Measurements from ENCODE around the gene SNTA1.
"Not testable (repeated sequence)": the region's sequence is repeated elsewhere in the genome, so short reads cannot be mapped to it uniquely, and the experiment has no call there.

The SNTA1 gene

DNA sequence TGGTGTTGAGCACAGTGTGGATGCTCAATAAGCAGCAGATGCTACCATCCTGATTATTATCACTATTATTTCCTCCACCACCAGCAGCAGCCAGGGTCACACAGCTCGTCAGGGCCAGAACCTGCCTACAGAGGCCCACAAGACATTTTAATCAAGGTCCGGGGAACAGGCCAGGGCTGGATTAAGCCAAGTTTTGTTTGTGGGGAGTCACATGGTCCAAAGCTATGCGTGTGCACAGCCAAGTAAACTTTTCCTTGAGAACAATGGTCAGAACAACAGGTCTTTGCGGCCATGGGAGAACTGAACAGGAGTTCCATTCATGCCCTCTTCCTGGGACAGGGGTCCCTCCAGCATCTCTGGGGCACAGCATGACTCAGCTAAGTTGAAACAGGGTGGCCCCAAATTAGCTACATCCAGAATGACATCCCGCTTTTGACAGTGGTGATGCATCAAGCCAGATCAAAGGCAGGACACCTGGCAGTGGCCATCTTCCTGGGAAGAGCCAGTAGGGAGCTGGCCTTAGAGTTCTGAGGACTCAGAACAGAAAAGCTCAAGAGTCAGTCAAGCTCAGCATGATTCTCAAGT, 11.7 kb downstream of the SNTA1 start:
- no peak for DNase-seq (ENCODE audit: low spot score)

- DNase-seq (ENCODE audit: low spot score): not testable (repeated sequence)
Observed at GRCh38 chr20:33423875-33424274, 19.7 kb downstream of the SNTA1 start.

DNA sequence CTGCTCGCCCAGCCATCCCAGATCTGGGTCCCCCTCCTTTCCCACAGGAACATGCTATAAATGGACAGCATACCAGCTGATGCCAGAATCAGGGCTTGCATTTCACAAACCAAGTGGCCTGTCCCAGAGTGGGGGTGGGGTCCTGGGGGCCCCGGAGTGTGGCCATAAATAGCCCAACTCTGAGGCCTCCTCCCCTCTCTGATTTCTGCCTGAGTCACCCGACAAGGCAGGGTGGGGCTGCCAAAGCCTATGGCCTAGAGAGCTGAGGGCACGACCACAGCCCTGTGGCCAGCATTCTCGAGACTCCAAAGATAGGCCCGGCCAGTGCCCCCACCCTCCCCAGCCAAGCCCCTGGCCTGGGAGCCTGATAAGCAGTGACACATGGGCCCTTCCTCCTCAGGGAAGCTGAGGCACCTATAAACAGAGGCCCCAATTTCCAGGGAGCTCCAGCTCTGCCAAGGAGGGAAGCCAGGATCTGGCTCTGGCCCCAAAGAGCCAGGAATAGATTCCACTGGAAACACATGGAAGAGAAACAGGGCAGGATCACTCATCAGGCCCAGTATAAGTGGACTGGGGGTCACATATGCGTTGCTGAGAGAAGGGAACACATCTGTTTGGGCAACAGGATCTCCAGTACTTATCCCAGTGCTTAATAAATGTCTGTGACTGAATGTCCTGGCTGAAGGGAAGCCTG, 20.3 kb downstream of the SNTA1 start:
- no peak for DNase-seq (ENCODE audit: low spot score)

DNA sequence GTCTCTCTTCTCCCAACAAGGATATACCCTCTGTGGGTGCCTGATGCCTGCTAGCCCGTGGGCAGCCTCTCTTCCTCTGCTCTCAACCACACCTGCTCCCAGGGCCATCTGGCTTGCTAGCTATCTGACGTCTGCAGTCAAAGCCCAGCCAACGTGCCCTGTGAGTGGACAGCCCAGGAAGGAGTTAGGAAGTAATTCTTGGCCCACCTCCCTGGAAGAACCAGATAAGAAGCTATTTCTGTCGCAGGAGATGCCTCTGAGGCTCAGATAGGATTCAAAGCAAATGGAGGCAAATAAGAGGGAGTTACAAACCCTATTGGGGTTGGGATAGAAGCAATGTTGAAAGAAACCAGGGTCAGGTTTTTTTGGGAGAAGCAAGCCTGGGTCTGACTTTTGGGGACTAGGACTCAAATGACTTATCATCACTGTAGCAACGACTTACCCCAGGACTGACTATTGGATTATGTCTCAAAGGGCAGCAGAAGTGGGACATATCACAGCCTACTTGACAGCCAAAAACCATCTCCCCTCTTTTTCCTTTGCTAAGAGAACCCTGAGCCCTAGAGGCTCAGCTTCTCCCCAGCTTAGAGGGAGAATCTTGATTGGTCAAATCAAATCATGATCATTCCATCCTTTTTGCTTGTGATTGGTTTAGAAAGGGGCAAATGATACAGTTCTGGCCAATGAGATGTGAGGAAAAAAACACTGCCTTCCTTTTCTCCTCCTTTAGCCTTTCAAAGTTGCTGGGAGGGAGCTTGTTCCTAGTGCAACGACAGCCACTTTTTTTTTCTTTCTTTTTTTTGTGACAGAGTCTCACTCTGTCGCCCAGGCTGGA, 24.2 kb downstream of the SNTA1 start:
- DNase-seq (ENCODE audit: low spot score): no peak

DNA sequence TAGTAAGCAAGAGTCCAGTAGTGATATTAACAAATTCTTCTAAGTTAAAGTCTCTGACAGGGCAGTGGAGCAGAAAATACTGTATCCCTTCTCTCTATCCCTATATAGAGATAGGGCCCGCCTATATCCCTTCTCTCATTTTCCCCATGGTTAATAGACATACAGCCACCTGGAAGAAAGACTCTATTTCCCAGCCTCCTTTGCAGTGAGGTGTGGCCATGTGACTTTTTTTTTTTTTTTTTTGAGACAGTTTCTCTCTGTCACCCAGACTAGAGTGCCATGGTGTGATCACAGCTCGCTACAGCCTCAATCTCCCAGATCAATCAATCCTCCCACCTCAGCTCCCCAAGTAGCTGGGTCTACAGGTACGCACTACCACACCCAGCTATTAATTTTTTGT, 25.5 kb downstream of the SNTA1 start:
- DNase-seq (ENCODE audit: low spot score): no peak

DNA sequence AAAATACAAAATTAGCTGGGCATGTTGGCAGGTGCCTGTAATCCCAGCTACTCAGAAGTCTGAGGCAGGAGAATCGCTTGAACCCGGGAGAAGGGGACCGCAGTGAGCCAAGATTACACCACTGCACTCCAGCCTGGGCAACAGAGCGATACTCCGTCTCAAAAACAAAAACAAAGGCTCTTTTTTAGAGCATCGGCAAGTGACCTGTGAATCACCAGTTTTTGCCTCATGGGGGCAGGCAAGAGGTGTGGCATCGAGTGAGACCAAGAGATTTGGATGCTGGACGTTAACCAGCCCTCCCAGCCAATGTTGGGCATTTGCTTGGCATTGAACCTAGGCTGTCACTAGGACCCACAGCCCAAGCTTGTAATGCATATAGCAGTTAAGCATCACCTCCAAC, 27.6 kb downstream of the SNTA1 start:
- peak; percentile 64 for DNase-seq (ENCODE audit: low spot score)

- DNase-seq (ENCODE audit: low spot score): no peak
Observed at GRCh38 chr20:33412484-33412838, 31.1 kb downstream of the SNTA1 start.

GRCh38 chr20:33411711-33412483, 31.7 kb downstream of the SNTA1 start:
- DNase-seq (ENCODE audit: low spot score): no peak

- DNase-seq (ENCODE audit: low spot score): no peak
Observed at GRCh38 chr20:33411242-33411641, 32.3 kb downstream of the SNTA1 start.

DNA sequence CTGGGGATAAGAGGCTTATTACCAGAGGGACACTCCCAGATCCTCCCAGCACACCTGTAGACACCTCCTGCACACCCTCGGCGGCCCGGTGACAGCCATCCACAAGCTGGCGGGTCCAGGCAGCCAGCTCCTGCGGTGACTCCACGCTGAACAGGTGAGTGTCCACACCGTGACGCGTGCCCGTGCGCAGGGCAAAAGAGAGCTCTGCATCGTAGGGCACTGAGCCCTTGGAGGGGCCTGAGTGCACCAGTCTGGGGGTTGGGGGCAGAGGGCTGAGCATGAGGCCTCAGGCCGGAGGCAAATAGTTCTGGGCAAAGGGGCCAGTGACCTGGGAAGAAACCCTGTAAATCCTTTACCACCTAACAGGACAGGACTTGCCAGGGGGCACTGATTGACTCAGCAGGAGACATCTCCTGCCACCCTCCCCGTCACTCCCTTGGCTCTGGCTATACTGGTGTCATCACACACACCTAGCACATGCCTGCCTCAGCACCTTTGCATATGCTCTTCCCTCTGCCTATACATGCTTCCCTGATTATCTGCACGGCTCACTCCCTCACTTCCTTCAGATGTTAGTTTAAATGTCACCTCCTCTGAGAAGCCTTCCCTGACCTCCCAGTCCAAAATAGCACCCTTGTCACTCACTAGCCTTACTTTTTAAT, 33.4 kb downstream of the SNTA1 start:
- no peak for DNase-seq (ENCODE audit: low spot score)

- DNase-seq (ENCODE audit: low spot score): no peak
Observed at GRCh38 chr20:33408716-33409654, 34.6 kb downstream of the SNTA1 start.

DNA sequence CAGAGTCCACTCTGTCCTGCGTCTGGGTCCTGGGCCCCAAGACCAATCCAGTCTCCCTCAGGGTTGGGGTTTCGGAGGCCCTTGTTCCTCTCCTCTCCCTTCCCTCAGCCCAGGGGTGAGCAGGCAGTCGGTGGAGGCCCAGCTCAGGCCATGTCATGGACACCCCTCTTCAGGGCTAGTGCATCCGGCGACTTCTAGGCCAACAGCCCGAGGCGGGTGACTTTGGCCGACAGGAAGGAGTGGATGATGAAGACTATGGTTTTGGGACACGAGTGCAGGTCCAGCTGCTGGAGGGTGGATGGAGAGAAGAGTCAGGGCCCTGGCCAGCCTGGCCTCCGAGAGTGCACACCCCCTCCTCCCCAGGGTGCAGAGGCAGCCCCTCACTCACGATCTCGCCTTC, 35.2 kb downstream of the SNTA1 start:
- DNase-seq (ENCODE audit: low spot score): no peak

- DNase-seq (ENCODE audit: low spot score): no peak
Observed at GRCh38 chr20:33407796-33408195, 35.8 kb downstream of the SNTA1 start.

DNA sequence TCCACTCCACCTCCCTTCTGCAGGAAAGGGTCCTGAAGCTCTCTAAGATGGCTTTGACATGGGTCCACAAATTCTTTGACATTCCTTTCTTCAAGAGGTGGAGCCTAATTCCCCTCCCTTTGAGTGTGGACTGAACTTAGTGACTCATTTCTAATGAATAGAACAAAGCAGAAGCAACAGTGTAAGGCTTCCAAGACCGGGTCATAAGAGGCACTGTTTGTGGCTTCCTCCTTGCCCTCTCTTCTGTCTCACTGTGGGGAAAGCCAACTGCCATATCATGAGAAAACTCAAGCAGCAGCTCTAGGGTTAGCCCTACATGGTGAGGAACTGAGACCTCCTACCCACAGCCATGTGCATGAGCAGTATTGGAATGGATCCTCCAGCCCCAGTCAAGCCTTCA, 36.3 kb downstream of the SNTA1 start:
- no peak for DNase-seq (ENCODE audit: low spot score)

DNA sequence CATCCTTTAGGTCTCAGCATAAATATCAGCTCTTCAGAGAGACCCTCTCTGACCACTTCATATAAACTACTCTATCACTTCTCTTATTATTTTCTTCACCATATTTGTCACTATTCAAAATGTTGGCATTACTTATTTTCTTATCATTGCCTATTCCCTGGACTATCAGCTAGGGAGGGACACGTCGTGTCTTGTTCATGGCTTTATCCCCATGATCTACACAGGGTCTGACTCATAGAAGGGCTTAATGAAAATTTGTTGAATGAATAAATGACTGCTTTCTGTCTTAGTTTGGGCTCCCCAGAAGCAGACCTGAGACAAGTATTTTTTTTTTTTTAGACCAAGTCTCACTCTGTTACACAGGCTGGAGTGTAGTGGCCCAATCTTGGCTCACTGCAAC, 39.3 kb downstream of the SNTA1 start:
- no peak for DNase-seq (ENCODE audit: low spot score)

- no peak for DNase-seq (ENCODE audit: low spot score)
Observed at GRCh38 chr20:33401921-33402369, 41.6 kb downstream of the SNTA1 start.

DNA sequence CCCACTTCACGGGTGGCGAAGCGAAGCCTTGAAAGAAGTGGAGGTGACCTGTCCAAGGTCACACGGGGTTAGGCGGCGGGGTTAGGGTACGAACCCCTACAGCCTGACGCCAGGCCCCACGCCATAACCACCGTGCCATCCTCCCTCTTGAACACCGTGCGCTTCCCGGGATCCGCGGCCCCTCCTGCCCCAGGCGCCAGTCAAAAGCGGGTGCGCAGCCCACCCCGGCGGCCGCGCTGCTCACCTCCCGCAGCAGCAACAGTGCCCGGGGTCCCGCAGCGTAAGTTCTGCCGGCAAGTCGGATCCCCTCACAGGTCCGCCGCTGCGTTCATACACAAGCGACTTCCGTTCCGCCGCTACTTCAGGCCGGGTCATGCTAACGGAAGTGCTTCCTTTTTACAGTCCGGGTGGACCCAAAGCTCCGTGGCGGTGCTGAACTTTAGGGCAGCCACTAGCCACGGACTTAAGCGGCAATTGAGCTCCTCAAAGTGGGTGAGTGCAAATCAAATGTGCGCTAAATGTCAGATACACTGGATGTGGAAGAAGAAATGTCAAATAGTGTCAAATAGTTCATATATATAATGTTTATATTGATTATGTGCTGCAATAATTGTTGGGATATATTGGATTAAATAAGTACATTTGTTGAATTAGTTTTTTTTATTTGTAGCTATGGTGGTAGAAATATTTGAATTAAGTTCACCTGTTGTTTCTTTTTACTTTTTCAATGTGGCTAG, 42.2 kb downstream of the SNTA1 start, which contains the start of gene CDK5RAP1:
CDK5RAP1 (minus strand) TSS at position 336 of the 737 bp plus-strand sequence. CDS start 4,455 bp downstream, outside the sequence.
- peak; percentile 94 for DNase-seq (ENCODE audit: low spot score)

DNA sequence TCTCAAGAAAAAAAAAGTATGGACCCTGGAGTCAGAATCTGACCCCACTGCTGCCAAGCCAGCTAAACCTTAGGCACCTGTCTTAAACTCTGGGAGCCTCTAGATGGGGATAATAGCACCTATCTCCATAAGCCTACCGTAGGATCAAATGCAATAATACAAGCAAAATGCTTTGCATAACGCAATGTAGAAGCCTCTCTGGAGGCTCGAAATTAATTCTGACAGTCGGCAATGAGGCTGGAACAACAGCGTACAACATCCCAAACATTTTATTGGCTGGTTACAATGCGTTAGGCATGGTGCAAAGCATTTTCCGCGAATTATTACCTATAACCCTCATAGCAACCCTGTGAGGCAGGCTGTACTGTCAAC, 42.8 kb downstream of the SNTA1 start:
- peak; percentile 79 for DNase-seq (ENCODE audit: low spot score)

- DNase-seq (ENCODE audit: low spot score): no peak
Observed at GRCh38 chr20:33399924-33400323, 43.6 kb downstream of the SNTA1 start.

- DNase-seq (ENCODE audit: low spot score): no peak
Observed at GRCh38 chr20:33394718-33395117, 48.8 kb downstream of the SNTA1 start.

All from HuH-7 (cell line).